ENCODE data around the gene GRIK4. TPM values are rescaled to one million over a fixed set of nuclear protein-coding genes. Genes with fewer than 3 reads are reported as not detected.

GRIK4 gene
- total RNA-seq, 2 donors from 2014 or later: 0.05 to 1.7 TPM

GRCh38 chr11:120625565-120625964 is 114.0 kb downstream of the GRIK4 start:
- TF ChIP-seq CTCF (IDR thresholded peaks at IDR 0.05) (no peak), POLR2A (IDR thresholded peaks at IDR 0.05) (no peak), POLR2AphosphoS5 (IDR thresholded peaks at IDR 0.05) (no peak)
- intact Hi-C loops (cut with DNase I): no loop called here
- Histone ChIP-seq H3K9me3 (no peaks in the 10 kb centered on the region), H3K36me3 (no peaks in the 10 kb centered on the region), H3K4me1 (replicated peaks) (no peaks in the 10 kb centered on the region), H3K27ac (no peak overlapping the region), H3K27me3 (replicated peaks; ENCODE audit: insufficient read depth) (no peaks in the 10 kb centered on the region), H3K4me3 (no peak overlapping the region)
- 61% methylated on average over 4 of the region's 4 CpGs for WGBS
- no peak for DNase-seq (ENCODE audit: low spot score)

GRCh38 chr11:120626791-120627190 is 115.2 kb downstream of the GRIK4 start:
- intact Hi-C loops (cut with DNase I): no loop called here
- Histone ChIP-seq H3K9me3 (no peaks in the 10 kb centered on the region), H3K4me1 (replicated peaks) (no peaks in the 10 kb centered on the region), H3K27me3 (replicated peaks; ENCODE audit: insufficient read depth) (no peaks in the 10 kb centered on the region), H3K36me3 (no peaks in the 10 kb centered on the region), H3K4me3 (no peak overlapping the region), H3K27ac (no peak overlapping the region)
- DNase-seq (ENCODE audit: low spot score): no peak
- TF ChIP-seq POLR2AphosphoS5 (IDR thresholded peaks at IDR 0.05) (no peak), CTCF (IDR thresholded peaks at IDR 0.05) (no peak), POLR2A (IDR thresholded peaks at IDR 0.05) (no peak)
- WGBS: 90% methylated on average over 7 of the region's 7 CpGs

- no peak for DNase-seq (ENCODE audit: low spot score)
- no peaks in the 10 kb centered on the region for H3K27me3 ChIP-seq (replicated peaks; ENCODE audit: insufficient read depth)
- no peak for TF ChIP-seq POLR2A (IDR thresholded peaks at IDR 0.05)
- TF ChIP-seq POLR2AphosphoS5 (IDR thresholded peaks at IDR 0.05): no peak
- TF ChIP-seq CTCF (IDR thresholded peaks at IDR 0.05): no peak
- no peaks in the 10 kb centered on the region for H3K9me3 ChIP-seq
- no peaks in the 10 kb centered on the region for H3K4me1 ChIP-seq (replicated peaks)
- no peak overlapping the region for H3K4me3 ChIP-seq
- WGBS: 83% methylated on average over 7 of the region's 7 CpGs
- H3K36me3 ChIP-seq: no peaks in the 10 kb centered on the region
- intact Hi-C loops (cut with DNase I): no loop called here
- H3K27ac ChIP-seq: no peak overlapping the region
These were observed 116.0 kb downstream of the GRIK4 start for GRCh38 chr11:120627327-120628163.

- Histone ChIP-seq H3K27me3 (replicated peaks; ENCODE audit: insufficient read depth) (no peaks in the 10 kb centered on the region), H3K4me1 (replicated peaks) (no peaks in the 10 kb centered on the region), H3K27ac (no peak overlapping the region), H3K4me3 (no peak overlapping the region), H3K36me3 (no peaks in the 10 kb centered on the region), H3K9me3 (no peaks in the 10 kb centered on the region)
- 84% methylated on average over 13 of the region's 13 CpGs for WGBS
- no peak for TF ChIP-seq POLR2A (IDR thresholded peaks at IDR 0.05)
- no peak for TF ChIP-seq POLR2AphosphoS5 (IDR thresholded peaks at IDR 0.05)
- no peak for TF ChIP-seq CTCF (IDR thresholded peaks at IDR 0.05)
- intact Hi-C loops (cut with DNase I): no loop called here
- DNase-seq (ENCODE audit: low spot score): no peak
These were observed 118.0 kb downstream of the GRIK4 start for GRCh38 chr11:120629407-120630080.
